HUES64 (cell line): ENCODE measurements around the gene C1orf198.

Source experiments
- H3K27ac ChIP-seq: 2 replicates; pipeline ENCODE4 v1.7.0; 2013; ENCODE audit warnings: low read depth, low read length, inconsistent platforms
- H3K27me3 ChIP-seq: 2 replicates; pipeline ENCODE4 v1.6.1; 2013; ENCODE audit warnings: mild to moderate bottlenecking, low read length; ENCODE audit not compliant: insufficient read depth
- H3K36me3 ChIP-seq: 2 replicates; pipeline ENCODE4 v1.6.1; 2013; ENCODE audit warnings: mild to moderate bottlenecking, low read length; ENCODE audit not compliant: insufficient read depth
- H3K4me1 ChIP-seq: 2 replicates; pipeline ENCODE4 v1.6.1; 2013; ENCODE audit warnings: mild to moderate bottlenecking, low read length, moderate library complexity; ENCODE audit not compliant: insufficient read depth
- H3K4me3 ChIP-seq: 2 replicates; pipeline ENCODE4 v1.5.1; 2013; ENCODE audit warnings: mild to moderate bottlenecking, low read length, moderate library complexity
- H3K9ac ChIP-seq: 2 replicates; pipeline ENCODE4 v1.6.1; 2013; ENCODE audit warnings: mild to moderate bottlenecking, low read depth, low read length
- H3K9me3 ChIP-seq: 2 replicates; pipeline ENCODE4 v1.6.1; 2013; ENCODE audit warnings: low read depth, low read length; ENCODE audit not compliant: insufficient read depth
- WGBS: fragments of 150-250, 120-280 bp; methylation state at CpG from one replicate; pipeline ENCODE4 v1.1.7; 2013; ENCODE audit warnings: missing lambda C conversion rate; 5-methylcytosine and 5-hydroxymethylcytosine counted together

The C1orf198 gene

DNA sequence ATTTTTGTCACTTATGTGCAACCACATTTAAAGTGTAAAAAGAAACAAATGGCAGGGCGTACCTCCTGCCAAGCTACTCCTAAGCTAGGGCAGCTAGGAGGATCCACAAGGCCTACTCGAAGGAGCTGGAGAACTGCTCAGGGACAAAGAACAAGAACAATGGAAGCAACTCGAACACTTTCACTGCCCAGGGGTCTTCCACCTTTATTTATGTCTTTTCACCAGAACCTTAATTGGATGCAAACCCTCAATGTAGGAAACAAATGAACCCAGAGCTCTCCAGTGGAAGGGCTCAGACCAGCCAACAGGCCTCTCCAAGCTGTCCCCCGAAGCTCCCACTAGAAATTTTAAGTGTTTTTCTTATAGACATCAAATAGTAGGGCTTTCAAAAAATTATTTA, 39.9 kb downstream of the C1orf198 start:
- Histone ChIP-seq H3K4me1 (no peaks in the 10 kb centered on the region), H3K36me3 (no peaks in the 10 kb centered on the region), H3K27me3 (no peaks in the 10 kb centered on the region), H3K9me3 (no peaks in the 10 kb centered on the region), H3K9ac (no peak overlapping the region), H3K27ac (no peak overlapping the region), H3K4me3 (no peak overlapping the region)
- WGBS = 87% methylated on average over 3 of the region's 4 CpGs

DNA sequence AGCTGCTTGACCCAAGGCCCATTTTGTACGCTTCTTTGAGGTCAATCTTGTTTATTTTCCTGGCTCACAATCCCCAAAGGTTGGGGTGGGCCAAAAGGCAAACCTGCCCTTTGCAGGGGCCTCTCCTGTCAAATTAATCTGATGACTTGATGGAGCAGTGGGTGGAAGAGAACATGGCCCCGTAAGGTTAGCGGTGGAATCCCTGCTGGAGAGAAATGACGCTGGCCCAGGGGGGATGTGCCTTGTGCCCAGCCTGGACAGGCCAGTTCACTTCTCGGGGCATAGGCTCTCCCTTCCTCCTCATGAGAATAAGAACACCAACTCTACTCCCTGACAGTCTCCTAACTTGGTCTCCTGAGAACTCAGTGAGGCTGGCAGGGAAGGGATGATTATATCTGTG, 40.5 kb downstream of the C1orf198 start:
- Histone ChIP-seq H3K4me1 (no peaks in the 10 kb centered on the region), H3K27me3 (no peaks in the 10 kb centered on the region), H3K4me3 (no peak overlapping the region), H3K27ac (no peak overlapping the region), H3K36me3 (no peaks in the 10 kb centered on the region), H3K9me3 (no peaks in the 10 kb centered on the region), H3K9ac (no peak overlapping the region)
- 96% methylated on average over 5 of the region's 5 CpGs for WGBS

DNA sequence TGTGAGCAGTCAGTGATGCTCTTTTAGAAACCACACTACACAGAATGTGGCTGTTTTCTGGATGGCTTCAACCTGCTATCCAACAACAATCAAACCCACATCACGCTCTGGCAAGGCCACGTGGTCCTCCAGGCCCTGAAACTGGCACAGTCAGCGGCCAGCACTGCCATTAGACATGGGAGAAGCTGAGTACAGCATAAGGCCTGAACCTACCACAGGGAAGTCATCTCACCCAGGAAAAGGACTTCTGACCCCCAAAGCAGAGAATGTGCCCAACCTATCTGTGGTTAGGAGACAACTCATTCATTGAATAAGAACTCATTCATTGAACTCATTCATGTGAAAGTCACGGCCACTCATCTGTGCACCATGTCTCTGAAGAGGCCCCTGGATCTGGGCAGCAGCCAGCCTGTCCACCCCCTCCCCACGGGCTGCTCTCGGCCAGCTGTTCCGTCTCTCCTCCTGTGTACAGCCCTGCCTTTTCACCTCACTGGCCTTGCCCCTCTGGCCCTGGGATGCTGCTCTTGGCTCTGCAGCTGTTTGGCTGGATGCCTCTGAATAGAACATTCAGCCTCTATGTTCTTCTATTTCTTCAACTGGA, 41.1 kb downstream of the C1orf198 start:
- H3K36me3 ChIP-seq = no peaks in the 10 kb centered on the region
- H3K4me3 ChIP-seq = no peak overlapping the region
- no peak overlapping the region for H3K27ac ChIP-seq
- WGBS = 96% methylated on average over 7 of the region's 7 CpGs
- H3K9me3 ChIP-seq = no peaks in the 10 kb centered on the region
- no peak overlapping the region for H3K9ac ChIP-seq
- no peaks in the 10 kb centered on the region for H3K4me1 ChIP-seq
- no peaks in the 10 kb centered on the region for H3K27me3 ChIP-seq

DNA sequence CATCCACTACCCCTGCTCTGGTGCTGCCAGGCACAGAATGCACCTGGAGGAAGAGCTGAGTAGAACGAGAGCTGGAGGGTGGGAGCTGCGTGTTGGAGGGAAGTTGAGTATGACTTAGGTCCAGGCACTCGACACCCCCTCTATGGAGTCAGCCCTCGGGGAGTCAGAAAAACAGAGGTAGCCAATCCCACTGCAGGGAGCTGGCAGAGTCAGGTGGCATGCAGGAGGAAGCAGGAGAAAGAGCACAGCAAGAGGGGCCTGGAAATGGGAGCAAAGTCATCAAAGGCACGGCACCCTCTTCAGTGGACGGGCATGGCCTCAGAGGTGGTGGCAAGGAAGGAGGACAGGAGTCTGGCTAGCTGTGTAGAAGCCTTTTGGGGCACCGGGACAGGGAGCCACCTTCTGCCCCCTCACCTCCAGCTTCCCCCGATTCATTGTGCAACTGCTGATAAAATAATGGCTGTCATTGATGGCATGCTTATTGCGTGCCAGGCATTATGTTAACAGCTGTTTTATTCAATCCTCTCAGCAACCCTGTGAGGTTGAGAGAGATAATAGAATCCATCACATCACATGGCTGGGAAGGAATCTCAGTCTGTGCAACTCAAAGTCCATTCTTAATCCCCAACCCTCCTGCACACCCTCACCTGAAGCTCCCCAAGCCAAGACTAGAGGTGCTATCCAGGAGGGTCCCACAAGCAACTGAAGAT, 42.0 kb downstream of the C1orf198 start:
- Histone ChIP-seq H3K27ac (no peak overlapping the region), H3K9ac (no peak overlapping the region), H3K27me3 (no peaks in the 10 kb centered on the region), H3K9me3 (no peaks in the 10 kb centered on the region), H3K36me3 (no peaks in the 10 kb centered on the region), H3K4me3 (no peak overlapping the region), H3K4me1 (no peaks in the 10 kb centered on the region)
- 91% methylated on average over 9 of the region's 9 CpGs for WGBS

DNA sequence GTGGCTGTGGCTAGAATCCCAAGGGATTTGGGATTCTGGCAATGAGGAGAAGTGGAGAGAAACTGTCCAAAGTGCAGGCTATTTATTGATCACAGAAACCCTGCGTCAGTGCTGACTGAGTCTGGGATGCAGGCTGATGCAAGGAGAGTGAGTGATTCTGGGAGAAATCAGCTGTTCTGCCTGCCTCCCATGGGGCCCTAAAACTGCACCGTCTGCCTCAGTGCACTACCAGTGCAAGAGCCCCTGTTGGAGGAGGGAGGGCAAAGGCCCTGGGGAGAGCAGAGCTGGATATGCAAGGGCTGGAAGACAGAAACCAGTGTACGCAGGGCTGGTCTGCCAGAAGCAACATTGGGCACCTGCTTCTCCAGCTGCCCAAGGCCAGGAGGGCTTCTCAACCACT, 42.6 kb downstream of the C1orf198 start:
- Histone ChIP-seq H3K27ac (no peak overlapping the region), H3K4me1 (no peaks in the 10 kb centered on the region), H3K9ac (no peak overlapping the region), H3K4me3 (no peak overlapping the region), H3K27me3 (no peaks in the 10 kb centered on the region), H3K9me3 (no peaks in the 10 kb centered on the region), H3K36me3 (no peaks in the 10 kb centered on the region)
- 87% methylated on average over 3 of the region's 3 CpGs for WGBS

DNA sequence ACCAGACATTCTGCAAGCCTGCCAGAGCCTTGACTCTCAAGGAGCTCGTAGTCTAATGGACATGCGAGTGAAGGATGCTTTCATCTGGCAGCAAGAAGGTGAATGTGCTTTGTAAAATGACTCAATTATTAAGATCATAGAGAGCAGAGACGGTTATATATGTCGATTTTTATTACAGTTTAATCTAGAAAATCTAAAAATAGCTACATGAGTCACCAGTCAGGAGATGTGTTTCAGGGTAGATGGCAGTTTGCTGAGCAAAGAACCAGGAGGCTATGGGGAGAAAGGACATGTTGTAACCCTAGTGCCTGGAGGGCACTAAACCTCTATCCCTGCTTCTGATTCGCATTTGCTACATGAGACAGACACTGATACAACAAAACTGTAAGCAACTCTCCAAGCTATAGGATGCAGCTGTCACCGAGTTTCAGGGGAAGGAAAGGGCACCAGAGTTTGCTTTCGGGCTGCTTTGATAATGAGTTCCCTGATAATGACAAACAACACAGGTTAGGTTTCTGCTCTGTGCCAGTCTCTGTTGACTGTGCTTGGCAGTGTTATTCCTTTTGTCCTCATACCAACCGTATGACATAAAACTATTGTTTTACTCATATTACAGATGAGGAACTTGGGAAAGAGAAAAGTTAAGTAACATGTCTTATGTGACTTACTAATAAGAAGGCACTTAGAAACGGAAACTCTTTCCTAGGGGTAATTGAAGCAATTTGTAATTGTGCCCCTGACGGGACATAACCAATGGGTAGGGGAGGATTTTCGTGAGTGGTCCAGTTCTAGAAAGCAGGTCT, 43.2 kb downstream of the C1orf198 start:
- 93% methylated on average over 11 of the region's 11 CpGs for WGBS
- H3K4me3 ChIP-seq = no peak overlapping the region
- H3K4me1 ChIP-seq = no peaks in the 10 kb centered on the region
- no peak overlapping the region for H3K9ac ChIP-seq
- no peak overlapping the region for H3K27ac ChIP-seq
- H3K36me3 ChIP-seq = no peaks in the 10 kb centered on the region
- H3K9me3 ChIP-seq = no peaks in the 10 kb centered on the region
- no peaks in the 10 kb centered on the region for H3K27me3 ChIP-seq

DNA sequence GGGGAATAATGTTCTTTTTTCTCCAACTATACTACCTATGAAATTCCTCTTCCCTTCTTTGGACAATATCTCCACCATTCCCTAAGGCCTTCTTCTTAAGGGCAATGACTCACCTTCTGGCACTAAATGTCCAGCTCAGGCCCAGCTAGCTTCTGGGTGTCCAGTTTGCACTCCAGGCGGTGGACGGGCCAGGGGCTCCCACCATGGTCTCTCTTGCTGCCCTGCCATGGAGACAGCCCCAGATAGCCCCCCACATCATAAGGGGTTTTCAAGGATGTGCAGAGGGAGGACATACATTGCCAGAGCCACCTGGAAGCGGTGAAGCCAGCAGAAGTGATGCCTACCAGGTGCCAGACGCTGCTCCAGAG, 43.8 kb downstream of the C1orf198 start:
- no peak overlapping the region for H3K9ac ChIP-seq
- no peaks in the 10 kb centered on the region for H3K27me3 ChIP-seq
- no peaks in the 10 kb centered on the region for H3K36me3 ChIP-seq
- no peak overlapping the region for H3K27ac ChIP-seq
- WGBS = 95% methylated on average over 4 of the region's 4 CpGs
- H3K4me3 ChIP-seq = no peak overlapping the region
- H3K4me1 ChIP-seq = no peaks in the 10 kb centered on the region
- H3K9me3 ChIP-seq = no peaks in the 10 kb centered on the region

DNA sequence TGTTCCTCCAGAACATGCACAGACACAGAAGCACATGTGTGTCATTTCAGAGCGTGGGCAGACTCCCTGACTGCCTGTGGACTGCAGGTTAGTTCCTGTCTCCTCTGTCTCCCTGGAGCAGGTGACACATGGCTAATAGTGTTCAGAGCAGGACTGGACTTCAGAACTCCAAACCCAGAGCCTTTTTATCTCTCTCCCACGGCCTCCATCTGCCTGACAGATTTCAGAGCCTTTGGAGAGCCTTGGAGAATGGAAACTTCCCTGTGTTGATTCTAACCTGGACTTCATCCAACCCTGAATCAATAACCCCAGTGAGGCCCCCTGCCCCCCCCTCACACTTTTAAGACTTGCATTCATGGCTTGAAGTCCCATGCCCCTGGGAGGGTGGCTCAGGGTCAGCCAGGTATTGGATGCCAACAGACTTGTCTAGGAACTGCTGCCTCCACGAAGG, 44.4 kb downstream of the C1orf198 start:
- H3K36me3 ChIP-seq = no peaks in the 10 kb centered on the region
- H3K9me3 ChIP-seq = no peaks in the 10 kb centered on the region
- no peak overlapping the region for H3K9ac ChIP-seq
- no peaks in the 10 kb centered on the region for H3K27me3 ChIP-seq
- no peak overlapping the region for H3K4me3 ChIP-seq
- no peak overlapping the region for H3K27ac ChIP-seq
- H3K4me1 ChIP-seq = no peaks in the 10 kb centered on the region
- WGBS = 83% methylated on average over 3 of the region's 3 CpGs

DNA sequence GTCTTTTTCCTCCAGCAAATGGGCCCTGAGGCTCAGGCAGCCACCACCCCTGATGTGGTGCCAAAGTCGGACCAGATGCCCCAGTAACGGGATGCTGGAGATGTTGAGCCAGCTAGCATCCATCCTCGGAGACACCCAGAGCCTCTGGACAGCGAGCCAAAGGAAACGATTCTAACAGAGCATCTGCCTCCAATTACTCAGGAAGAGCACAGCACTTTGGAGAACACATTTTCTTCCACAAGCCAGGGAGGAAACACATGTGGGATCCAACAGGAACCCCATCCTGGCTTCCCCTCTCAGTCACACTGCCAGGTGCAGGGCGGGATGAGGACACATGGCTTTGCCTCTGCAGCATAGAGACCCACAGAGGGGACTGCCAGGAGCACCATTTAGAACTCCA, 44.9 kb downstream of the C1orf198 start:
- Histone ChIP-seq H3K27me3 (no peaks in the 10 kb centered on the region), H3K27ac (no peak overlapping the region), H3K36me3 (no peaks in the 10 kb centered on the region), H3K9ac (no peak overlapping the region), H3K4me3 (no peak overlapping the region), H3K4me1 (no peaks in the 10 kb centered on the region), H3K9me3 (no peaks in the 10 kb centered on the region)
- WGBS = 95% methylated on average over 6 of the region's 6 CpGs

DNA sequence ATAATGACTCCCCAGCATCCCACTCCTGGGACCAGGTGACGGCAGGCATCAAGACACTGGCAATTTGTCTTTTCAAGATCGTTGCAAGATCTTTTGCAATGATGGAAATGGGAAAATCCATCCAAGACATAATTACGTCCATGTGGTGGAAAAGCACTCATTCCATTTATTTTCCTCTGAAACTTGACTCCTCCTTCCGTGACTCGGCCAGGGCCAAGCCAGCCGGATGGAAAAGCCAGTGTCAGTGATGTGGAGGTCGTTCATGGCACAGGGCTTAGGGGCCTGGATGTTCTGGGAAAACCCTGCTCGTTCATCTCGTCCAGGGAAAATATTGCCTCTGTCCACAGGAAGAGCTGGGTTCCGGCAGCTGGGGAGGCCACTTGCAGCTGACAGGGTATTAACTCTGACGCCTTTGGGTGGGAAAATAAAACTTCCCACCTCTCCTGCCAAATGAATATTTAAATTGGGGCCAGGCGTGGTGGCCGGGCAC, 46.2 kb downstream of the C1orf198 start:
- H3K27me3 ChIP-seq = no peaks in the 10 kb centered on the region
- H3K9ac ChIP-seq = no peak overlapping the region
- no peak overlapping the region for H3K4me3 ChIP-seq
- 87% methylated on average over 13 of the region's 13 CpGs for WGBS
- no peaks in the 10 kb centered on the region for H3K9me3 ChIP-seq
- H3K36me3 ChIP-seq = no peaks in the 10 kb centered on the region
- H3K27ac ChIP-seq = no peak overlapping the region
- no peaks in the 10 kb centered on the region for H3K4me1 ChIP-seq

DNA sequence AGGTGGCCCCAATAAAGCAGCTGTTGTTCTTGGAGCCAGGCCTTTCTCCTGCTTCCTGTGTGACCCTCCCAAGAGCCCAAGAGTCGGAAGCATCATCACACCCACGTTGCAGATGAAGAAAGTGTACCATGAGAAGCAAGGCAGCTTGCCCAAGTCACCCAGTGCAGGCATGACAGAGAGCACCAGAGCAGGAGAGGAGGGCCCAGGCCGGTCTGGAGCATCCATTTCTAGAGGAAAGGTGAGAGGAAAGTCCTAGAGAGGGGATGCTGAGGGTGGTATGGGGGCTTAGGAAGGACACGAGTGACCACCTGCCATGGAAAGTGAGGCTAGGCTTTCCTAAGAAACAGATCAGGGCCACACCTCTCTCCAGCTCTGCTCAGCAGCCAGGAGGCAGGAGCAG, 47.0 kb downstream of the C1orf198 start:
- Histone ChIP-seq H3K36me3 (no peaks in the 10 kb centered on the region), H3K4me3 (no peak overlapping the region), H3K27ac (no peak overlapping the region), H3K4me1 (no peaks in the 10 kb centered on the region), H3K9ac (no peak overlapping the region), H3K27me3 (no peaks in the 10 kb centered on the region), H3K9me3 (no peaks in the 10 kb centered on the region)
- WGBS = 85% methylated on average over 4 of the region's 4 CpGs
